Activated T-cell treated with anti-CD3 and anti-CD28 coated beads for 1 hour (primary cell): ENCODE measurements around the gene MAK.
"Not testable (repeated sequence)": the region's sequence is repeated elsewhere in the genome, so short reads cannot be mapped to it uniquely, and the experiment has no call there.

Experiments used
- DNase-seq: peaks from one replicate; pipeline ENCODE4 v3.0.0-alpha.2; 2020; ENCODE audit warnings: low read depth

MAK gene

DNA sequence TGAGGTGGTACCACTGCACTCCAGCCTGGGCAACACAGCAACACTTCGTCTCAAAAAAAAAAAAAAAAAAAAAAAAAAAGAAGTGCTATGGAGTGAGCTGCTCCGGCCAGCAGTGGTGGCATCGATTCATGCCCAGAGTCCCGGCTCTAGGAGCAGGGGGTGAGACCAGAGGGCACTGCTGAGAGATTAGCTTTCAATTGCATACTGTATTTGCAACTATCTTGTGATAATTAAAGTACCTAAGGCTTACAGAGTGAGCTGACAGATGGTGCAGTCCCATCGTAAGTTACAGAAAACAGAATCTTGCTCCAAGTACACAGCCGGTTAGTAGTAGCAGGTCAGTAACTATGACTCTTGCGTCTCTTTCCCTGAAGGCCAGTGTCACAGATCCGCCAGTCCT, 59.3 kb downstream of the MAK start:
- DNase-seq: no peak

DNA sequence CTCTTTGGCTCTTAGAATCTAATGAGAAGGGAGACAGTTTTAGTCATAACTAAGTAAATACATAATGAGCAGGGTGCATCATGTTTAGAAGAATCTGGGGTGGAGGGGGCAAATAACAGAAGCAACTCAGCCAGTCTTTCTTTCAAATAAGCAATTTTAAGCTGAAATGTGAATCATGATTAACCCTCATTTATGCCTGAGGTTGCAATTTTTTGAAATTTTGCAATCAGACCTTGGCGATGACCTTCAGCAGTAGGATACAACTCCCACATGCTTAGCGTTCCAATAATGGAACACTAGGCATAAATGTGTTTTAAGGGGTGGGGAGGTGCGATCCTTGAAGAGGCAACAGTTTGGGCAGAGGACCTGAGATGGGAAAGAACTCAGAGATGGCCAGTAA, 60.1 kb downstream of the MAK start:
- DNase-seq: no peak

DNA sequence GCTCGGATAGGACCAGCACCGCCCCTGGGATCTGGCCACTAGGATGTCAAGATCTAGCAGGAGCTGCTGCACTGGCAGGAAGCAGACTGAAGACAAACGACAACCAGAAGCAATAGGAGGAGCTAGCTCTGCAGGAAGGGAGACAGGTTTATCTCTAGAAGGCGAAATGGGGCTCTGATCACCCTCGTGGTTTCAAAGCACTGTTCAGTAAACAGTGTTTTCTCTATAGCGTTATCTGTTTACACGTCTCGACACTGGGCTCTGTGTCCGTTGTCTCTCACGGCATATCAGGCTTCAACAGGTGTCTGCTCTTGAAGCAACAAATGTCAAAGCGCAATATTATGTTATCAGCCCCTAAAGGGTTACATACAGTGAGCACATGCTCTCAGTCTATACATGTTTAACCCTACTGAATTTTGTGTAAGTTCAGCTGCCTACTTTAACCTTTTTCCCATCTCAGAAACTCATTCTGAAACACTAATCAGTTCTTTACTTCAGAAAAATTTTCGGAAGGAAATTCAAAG, 66.9 kb downstream of the MAK start:
- no peak for DNase-seq

DNA sequence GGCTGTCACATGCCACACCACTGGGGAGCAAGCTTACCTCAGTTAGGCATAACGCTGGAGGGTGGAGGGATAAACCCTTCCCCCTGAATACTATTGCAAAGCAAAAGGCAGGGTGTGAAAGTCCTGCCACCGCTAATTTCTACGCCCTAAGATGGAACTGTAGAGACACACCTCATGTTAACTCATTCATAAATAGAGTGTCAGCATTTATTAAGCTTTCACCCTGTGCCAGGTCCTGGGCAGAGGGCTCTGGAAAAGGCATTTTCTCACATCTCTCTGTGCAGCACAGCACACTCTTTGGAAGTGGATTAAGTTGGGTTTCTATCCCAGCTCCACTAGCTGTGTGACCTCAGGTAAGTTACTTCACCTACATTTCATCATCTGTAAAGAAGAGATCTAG, 68.9 kb downstream of the MAK start:
- no peak for DNase-seq

GRCh38 chr6:10763006-10763405, 75.3 kb downstream of the MAK start:
- no peak for DNase-seq

GRCh38 chr6:10759884-10760329, 78.4 kb downstream of the MAK start:
- DNase-seq: no peak

DNA sequence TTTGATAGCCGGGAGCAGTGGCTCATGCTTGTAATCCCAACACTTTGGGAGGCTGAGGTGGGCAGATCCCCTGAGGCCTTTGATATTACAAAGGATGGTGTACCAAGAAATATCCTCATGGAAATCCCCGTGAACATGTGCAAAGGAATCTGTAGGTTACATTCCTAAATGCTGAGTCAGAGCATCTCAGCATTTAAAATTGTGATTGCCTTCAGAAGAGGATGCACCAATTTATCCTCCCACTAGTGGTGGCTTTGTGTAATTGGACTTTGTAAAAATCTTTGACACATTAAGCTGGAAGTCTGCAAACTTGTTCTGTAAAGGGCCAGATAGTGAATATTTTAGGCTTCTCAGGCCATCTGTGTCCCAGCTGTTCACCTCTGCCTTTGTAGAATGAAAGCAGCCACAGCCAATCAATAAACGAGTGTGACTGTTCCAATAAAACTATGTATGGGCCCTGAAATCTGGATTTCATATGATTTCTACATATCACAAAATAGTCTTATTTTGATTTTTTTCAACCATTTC, 79.0 kb downstream of the MAK start:
- no peak for DNase-seq

GRCh38 chr6:10756085-10756484, 82.3 kb downstream of the MAK start:
- DNase-seq: no peak

GRCh38 chr6:10751757-10752156, 86.6 kb downstream of the MAK start:
- not testable (repeated sequence) for DNase-seq

- DNase-seq: not testable (repeated sequence)
Measured at GRCh38 chr6:10750568-10750967, 87.8 kb downstream of the MAK start.

GRCh38 chr6:10749734-10750133, 88.6 kb downstream of the MAK start:
- no peak for DNase-seq

- DNase-seq: peak; percentile 100
Measured at GRCh38 chr6:10747251-10747972, 90.9 kb downstream of the MAK start, which contains the start of gene TMEM14B. TMEM14B (plus strand) TSS chr6:10747805; CDS start chr6:10749246, 1,441 bp downstream.

- DNase-seq: no peak
Measured at GRCh38 chr6:10746915-10747250, 91.5 kb downstream of the MAK start.

- DNase-seq: no peak
Measured at GRCh38 chr6:10745116-10745515, 93.2 kb downstream of the MAK start.

GRCh38 chr6:10743515-10743914, 94.8 kb downstream of the MAK start:
- no peak for DNase-seq

- no peak for DNase-seq
Measured at GRCh38 chr6:10742251-10742650, 96.1 kb downstream of the MAK start.

DNA sequence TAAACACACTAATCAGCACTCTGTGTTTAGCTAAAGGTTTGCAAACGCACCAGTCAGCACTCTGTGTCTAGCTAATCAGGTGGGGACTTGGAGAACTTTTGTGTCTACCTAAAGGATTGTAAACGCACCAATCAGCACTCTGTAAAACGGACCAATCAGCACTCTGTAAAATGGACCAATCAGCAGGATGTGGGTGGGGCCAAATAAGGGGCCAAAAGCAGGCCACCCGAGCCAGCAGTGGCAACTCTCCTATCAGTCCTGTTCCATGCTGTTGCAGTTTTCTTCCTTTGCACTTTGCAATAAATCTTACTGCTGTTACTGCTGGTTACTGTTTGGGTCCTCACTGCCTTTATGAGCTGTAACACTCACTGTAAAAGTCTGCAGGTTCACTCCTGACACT, 96.7 kb downstream of the MAK start:
- DNase-seq: not testable (repeated sequence)

GRCh38 chr6:10740061-10740460, 98.3 kb downstream of the MAK start:
- DNase-seq: no peak

DNA sequence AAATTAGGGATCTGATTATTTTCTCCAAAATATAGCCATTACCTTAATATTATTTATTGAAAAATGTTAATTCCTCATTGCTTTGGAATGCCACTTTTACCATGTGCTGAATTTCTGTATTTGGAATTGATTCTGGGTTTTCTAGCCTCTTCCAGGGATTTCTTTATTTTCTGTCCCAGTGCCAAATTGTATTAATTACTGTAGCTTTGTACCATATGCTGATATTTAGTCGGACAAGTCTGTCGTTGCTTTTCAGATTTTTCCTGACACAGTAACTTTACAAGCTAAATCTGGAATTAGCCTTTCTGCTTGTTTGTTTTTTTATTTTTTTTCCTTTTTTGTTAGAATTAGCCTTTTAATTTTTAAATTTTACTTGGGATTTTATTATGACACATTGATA, 101.6 kb downstream of the MAK start:
- DNase-seq: no peak

GRCh38 chr6:10733863-10734262, 104.5 kb downstream of the MAK start:
- DNase-seq: no peak

GRCh38 chr6:10733151-10733715, 105.1 kb downstream of the MAK start:
- no peak for DNase-seq

DNA sequence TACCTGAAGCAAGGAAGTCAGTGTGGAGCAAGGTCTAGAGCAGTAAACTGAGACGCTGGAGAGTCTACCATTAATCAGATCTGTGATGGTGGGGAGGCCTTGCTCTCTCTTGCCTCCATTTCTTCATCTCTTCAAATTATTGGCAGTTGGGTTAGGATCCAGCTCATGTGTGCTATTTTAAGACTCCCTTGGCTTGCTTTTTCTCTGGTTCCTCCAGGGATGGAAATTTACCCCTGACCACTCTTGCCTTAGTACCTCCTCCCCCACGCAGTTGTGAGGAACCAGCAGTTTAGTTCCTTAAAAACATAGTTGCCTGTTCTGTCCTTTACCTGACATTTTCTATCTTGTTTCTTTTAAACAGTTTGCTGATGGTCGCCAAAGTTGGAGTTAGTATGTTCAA, 108.1 kb downstream of the MAK start:
- DNase-seq: no peak

DNA sequence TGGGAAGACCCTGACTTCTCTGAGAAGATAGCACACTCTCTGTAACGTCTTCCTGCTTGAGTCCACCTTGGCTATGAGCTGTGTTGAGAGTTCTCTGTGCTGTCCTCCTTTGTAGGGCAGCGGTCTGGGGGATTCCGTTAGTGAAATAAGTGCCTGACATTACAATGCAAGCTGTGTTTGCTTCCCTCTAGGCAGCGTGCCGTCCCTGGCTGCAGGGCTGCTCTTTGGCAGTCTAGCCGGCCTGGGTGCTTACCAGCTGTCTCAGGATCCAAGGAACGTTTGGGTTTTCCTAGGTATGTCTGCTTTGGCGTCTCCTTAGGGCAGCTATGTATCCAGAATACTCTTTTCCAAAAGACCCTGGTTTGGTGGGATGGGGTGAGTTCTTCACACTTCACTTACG, 112.6 kb downstream of the MAK start:
- no peak for DNase-seq

DNA sequence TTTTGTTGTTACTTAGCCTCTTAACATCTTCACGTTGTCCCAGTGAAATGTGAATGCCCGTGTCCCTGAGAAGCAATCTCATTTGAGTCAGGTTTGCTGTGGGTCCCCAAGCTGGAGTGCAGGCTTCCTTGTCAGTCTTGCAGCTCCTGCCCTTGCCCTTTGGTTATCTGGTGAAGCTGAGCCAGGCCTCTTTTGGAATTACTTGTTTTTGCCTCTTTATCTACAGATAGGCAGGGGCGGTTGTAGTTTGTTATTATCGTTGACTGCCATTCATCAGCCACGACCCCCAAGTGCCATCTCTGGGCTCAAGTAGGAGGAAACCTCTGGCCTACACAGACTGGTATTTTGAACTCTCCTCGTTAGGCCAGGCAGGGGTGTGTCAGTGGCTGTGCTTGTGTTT, 113.3 kb downstream of the MAK start:
- no peak for DNase-seq
